Cardiac fibroblast (primary cell): ENCODE results near the gene NLGN1.

ENCODE experiments used
- DNase-seq, 2 donors: peaks; one replicate each; pipeline versions ENCODE4 v3.0.0 to v3.0.0-alpha.2; 2010; ENCODE audit warnings: low read depth in 2 of 2
- H3K4me3 ChIP-seq, 2 donors: replicated peaks in 1 of 2; 1 replicate in 1 of 2; 2 replicates in 1 of 2; pipeline ENCODE4 v1.5.1; 2011; ENCODE audit warnings: low read depth in 2 of 2, low read length in 2 of 2, mild to moderate bottlenecking in 2 of 2, moderate library complexity in 1 of 2
- CTCF ChIP-seq: IDR thresholded peaks from one replicate; pipeline ENCODE4 v1.5.1; 2011; ENCODE audit warnings: low read depth, mild to moderate bottlenecking, low read length, inconsistent platforms

Gene NLGN1

GRCh38 chr3:174334111-174334510 is 936.6 kb downstream of the NLGN1 start:
- no peak for TF ChIP-seq CTCF
- no peak for DNase-seq
- no peak overlapping the region for H3K4me3 ChIP-seq

- no peak for DNase-seq
- no peak overlapping the region for H3K4me3 ChIP-seq
- TF ChIP-seq CTCF: no peak
Observed at GRCh38 chr3:174335324-174335723, 937.8 kb downstream of the NLGN1 start.

GRCh38 chr3:174335910-174336309 is 938.4 kb downstream of the NLGN1 start:
- TF ChIP-seq CTCF: no peak
- no peak overlapping the region for H3K4me3 ChIP-seq
- DNase-seq: no peak
